Motor neuron (in vitro differentiated cells): ENCODE results near the gene SHC1. TPM values are rescaled to one million over a fixed set of nuclear protein-coding genes. Genes with fewer than 3 reads are reported as not detected.

ENCODE experiments used
- ATAC-seq, 8 experiments: fragments of 200-7000 bp; cut with Tn5 transposase; replicated peaks in 6 of 8; 2 replicates each; pipeline ENCODE4 v1.8.0; 2021; ENCODE audit warnings: mild to moderate bottlenecking in 8 of 8, moderate library complexity in 8 of 8
- H3K27ac ChIP-seq, 2 donors: fragments of 250-450 bp; sonication (Bioruptor Pico); 2 replicates each; pipeline ENCODE4 v1.9.0; 2021; ENCODE audit warnings: antibody characterized with exemption in 2 of 2, mild to moderate bottlenecking in 2 of 2, moderate library complexity in 1 of 2
- H3K4me1 ChIP-seq, 2 donors: fragments of 250-450 bp; sonication (Bioruptor Pico); replicated peaks in 1 of 2; 2 replicates each; pipeline ENCODE4 v1.6.1; 2021; ENCODE audit warnings: antibody characterized with exemption in 2 of 2, mild to moderate bottlenecking in 2 of 2, moderate library complexity in 1 of 2
- H3K4me3 ChIP-seq, 5 donors: fragments of 250-450 bp; sonication (Bioruptor Pico); 2 replicates each; pipeline ENCODE4 v1.9.0; 2021; ENCODE audit warnings: antibody characterized with exemption in 5 of 5, mild to moderate bottlenecking in 5 of 5, moderate library complexity in 4 of 5
- whole genome bisulfite sequencing, 10 experiments: fragments of 450-650 bp; shearing (Covaris generic); methylation state at CpG; one replicate each; pipeline ENCODE4 v1.0.0; 2022; 5-methylcytosine and 5-hydroxymethylcytosine counted together
- in situ Hi-C, 9 experiments: fragments of 400-800 bp; cut with MboI; loops; one replicate each; pipeline ENCODE4 v1.15.0; 2021; ENCODE audit warnings: low sequenced_read_pairs in 9 of 9, low pct_unique_long_range_greater_than_20kb in 2 of 9; ENCODE audit not compliant: unreplicated experiment in 9 of 9
- total RNA-seq, 8 experiments: library from RNA; unstranded; fragments of 300-600 nt; gene quantifications; 2 replicates each; pipeline versions ENCODE4 v1.2.3 to v1.2.4, GENCODE V29; 2022

The SHC1 gene
- total RNA-seq, 8 experiments from 2014 or later, result 24.8 to 184 (median 53.5) TPM

GRCh38 chr1:154913273-154913672 is 57.3 kb downstream of the SHC1 start:
- in situ Hi-C loops, result loop anchor here in 1 of 9 experiments (25.0 kb wide), 1 partner anchor 101 kb away; no protein-coding TSS in a partner anchor
- 48 to 100% (median 71%) methylated on average over 1 to 3 of the region's 3 CpGs; no CpG with 5 or more reads in 1 of the 10 experiments for WGBS, 10 experiments
- Histone ChIP-seq H3K27ac (no peak overlapping the region), H3K4me3 (no peak overlapping the region), H3K4me1 (peaks cover 0 to 2% of the 10 kb centered on the region in 2 donors)
- ATAC-seq, result peak in 4 of 8 experiments; percentile 24 to 79 (median 34)

- ATAC-seq, result no peak
- H3K4me3 ChIP-seq, result no peak overlapping the region
- in situ Hi-C loops, result loop anchor here in 1 of 9 experiments (25.0 kb wide), 1 partner anchor 100 kb away; no protein-coding TSS in a partner anchor
- peaks cover 0 to 2% of the 10 kb centered on the region in 2 donors for H3K4me1 ChIP-seq
- H3K27ac ChIP-seq, result no peak overlapping the region
- 46 to 100% (median 83%) methylated on average over 1 to 2 of the region's 2 CpGs; no CpG with 5 or more reads in 3 of the 10 experiments for WGBS, 10 experiments
Observed at GRCh38 chr1:154912755-154913154, 57.8 kb downstream of the SHC1 start.

Other genes starting within 250 kb of the SHC1 start
- gene KCNN3, start 100.5 kb downstream of the SHC1 start, total RNA-seq, result 10 to 100 TPM in 1 of 8 experiments, 1 to 10 TPM in 4, under 1 TPM in 3; 0.50 to 16.1 (median 1.5) TPM
- gene PMVK, start 34.0 kb downstream of the SHC1 start, total RNA-seq, result 10 to 100 TPM; 11.5 to 47.1 (median 24.6) TPM
- gene PBXIP1, start 14.6 kb downstream of the SHC1 start, total RNA-seq, result 100 to 1,000 TPM in 2 of 8 experiments, 10 to 100 TPM in 6; 12.4 to 156 (median 30.8) TPM
- gene PYGO2, start 9.0 kb downstream of the SHC1 start, total RNA-seq, result 10 to 100 TPM; 14.4 to 49.9 (median 26.5) TPM
- gene CKS1B, start 3.9 kb upstream of the SHC1 start, total RNA-seq, result 100 to 1,000 TPM in 1 of 8 experiments, 10 to 100 TPM in 7; 21.6 to 257 (median 42.5) TPM
- gene FLAD1, start 12.6 kb upstream of the SHC1 start, total RNA-seq, result 10 to 100 TPM; 34.1 to 76.9 (median 49.2) TPM
- 1 to 10 TPM in 4 of 8 experiments, under 1 TPM in 3, not detected in 1; 0.38 to 3.4 (median 1.3) TPM for gene LENEP, start 22.8 kb upstream of the SHC1 start, total RNA-seq
- 10 to 100 TPM in 3 of 8 experiments, 1 to 10 TPM in 5; 3.1 to 26.9 (median 8.6) TPM for gene ZBTB7B, start 32.1 kb upstream of the SHC1 start, total RNA-seq
- 1 to 10 TPM in 2 of 8 experiments, under 1 TPM in 5, not detected in 1; 0.22 to 2.8 (median 0.78) TPM for gene DCST2, start 63.0 kb upstream of the SHC1 start, total RNA-seq
- gene DCST1, start 63.1 kb upstream of the SHC1 start, total RNA-seq, result under 1 TPM in 2 of 8 experiments, not detected in 6; 0.16 to 1.00 TPM
- 10 to 100 TPM; 15.7 to 76.9 (median 28.1) TPM for gene ADAM15, start 80.6 kb upstream of the SHC1 start, total RNA-seq
- gene EFNA4, start 93.0 kb upstream of the SHC1 start, total RNA-seq, result 10 to 100 TPM in 2 of 8 experiments, 1 to 10 TPM in 6; 5.4 to 10.9 (median 7.7) TPM
- 10 to 100 TPM in 5 of 8 experiments, 1 to 10 TPM in 2, under 1 TPM in 1; 0.71 to 53.7 (median 27.8) TPM for gene EFNA3, start 108.1 kb upstream of the SHC1 start, total RNA-seq
- 10 to 100 TPM in 2 of 8 experiments, 1 to 10 TPM in 5, under 1 TPM in 1; 0.92 to 61.0 (median 1.6) TPM for gene EFNA1, start 157.1 kb upstream of the SHC1 start, total RNA-seq
- gene SLC50A1, start 165.1 kb upstream of the SHC1 start, total RNA-seq, result 10 to 100 TPM; 11.7 to 54.8 (median 18.9) TPM
- 100 to 1,000 TPM in 4 of 8 experiments, 10 to 100 TPM in 4; 54.1 to 173 (median 119) TPM for gene DPM3, start 169.8 kb upstream of the SHC1 start, total RNA-seq
- gene KRTCAP2, start 202.6 kb upstream of the SHC1 start, total RNA-seq, result 100 to 1,000 TPM; 166 to 272 (median 202) TPM
- gene TRIM46, start 203.1 kb upstream of the SHC1 start, total RNA-seq, result 10 to 100 TPM in 4 of 8 experiments, 1 to 10 TPM in 2, under 1 TPM in 2; 0.20 to 20.2 (median 11.4) TPM
- gene THBS3, start 237.2 kb upstream of the SHC1 start, total RNA-seq, result 10 to 100 TPM; 12.4 to 51.2 (median 21.0) TPM
- 10 to 100 TPM; 32.9 to 65.0 (median 44.2) TPM for gene MTX1, start 237.9 kb upstream of the SHC1 start, total RNA-seq